Progenitor cell of endocrine pancreas (in vitro differentiated cells): Measurements from ENCODE around the gene MSX2. TPM values are rescaled to one million over a fixed set of nuclear protein-coding genes. Genes with fewer than 3 reads are reported as not detected.
"Not testable (repeated sequence)": the region's sequence is repeated elsewhere in the genome, so short reads cannot be mapped to it uniquely, and the experiment has no call there.

Experiments used
- DNase-seq: peaks from one replicate; pipeline ENCODE4 v3.0.0; 2021; ENCODE audit warnings: low spot score; ENCODE audit not compliant: unreplicated experiment
- H3K27ac Mint-ChIP-seq: 2 replicates; pipeline ENCODE4 v1.8.0; 2021; ENCODE audit warnings: mild to moderate bottlenecking, moderate library complexity, mixed read lengths
- H3K27me3 Mint-ChIP-seq: 2 replicates; pipeline ENCODE4 v1.8.0; 2021; ENCODE audit warnings: mixed read lengths
- H3K36me3 Mint-ChIP-seq: 2 replicates; pipeline ENCODE4 v1.8.0; 2022; ENCODE audit warnings: mixed read lengths; ENCODE audit not compliant: insufficient read depth
- H3K4me1 Mint-ChIP-seq: 2 replicates; pipeline ENCODE4 v1.8.0; 2021; ENCODE audit warnings: low read depth, mixed read lengths
- H3K4me3 Mint-ChIP-seq: 2 replicates; pipeline ENCODE4 v1.8.0; 2021; ENCODE audit warnings: low read depth, mild to moderate bottlenecking, moderate library complexity, mixed read lengths
- H3K9me3 Mint-ChIP-seq: 2 replicates; pipeline ENCODE4 v1.8.0; 2021; ENCODE audit warnings: low read depth, mixed read lengths
- total RNA-seq: library from RNA; stranded (reverse); gene quantifications from 2 replicates; pipeline ENCODE4 v1.2.1, GENCODE V29; 2021
- TF ChIP-seq, protein P1 (sequence below): fragments of 200-600 bp; sonication (generic); IDR thresholded peaks from one replicate; pipeline ENCODE4 v1.5.0; 2021; ENCODE audit warnings: antibody characterized with exemption, mild to moderate bottlenecking; ENCODE audit not compliant: unreplicated experiment

Gene MSX2
- total RNA-seq, 1 donor from 2014 or later: 5.8 TPM

DNA sequence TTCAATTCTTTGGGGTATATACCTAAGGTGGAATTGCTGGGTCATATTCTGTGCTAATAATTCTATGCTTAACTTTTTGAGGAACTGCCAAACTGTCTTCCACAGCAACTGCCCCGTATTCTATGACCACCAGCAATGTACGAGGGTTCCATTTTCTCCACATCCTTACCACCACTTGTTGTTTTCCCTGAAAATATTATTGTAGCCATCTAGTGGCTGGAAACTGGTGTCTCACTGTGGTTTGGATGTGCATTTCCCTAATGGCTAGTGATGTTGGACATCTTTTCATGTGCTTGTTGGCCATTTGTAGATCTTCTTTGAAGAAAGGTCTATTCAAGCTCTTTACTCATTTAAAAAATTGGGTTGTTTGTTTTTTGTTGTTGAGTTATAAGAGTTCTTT, 30.7 kb downstream of the MSX2 start:
- Mint-ChIP-seq H3K4me3 (no peak overlapping the region), H3K27me3 (peaks cover 33% of the 10 kb centered on the region), H3K9me3 (no peaks in the 10 kb centered on the region), H3K27ac (no peak overlapping the region), H3K36me3 (no peaks in the 10 kb centered on the region), H3K4me1 (no peaks in the 10 kb centered on the region)
- TF ChIP-seq, protein P1, sequence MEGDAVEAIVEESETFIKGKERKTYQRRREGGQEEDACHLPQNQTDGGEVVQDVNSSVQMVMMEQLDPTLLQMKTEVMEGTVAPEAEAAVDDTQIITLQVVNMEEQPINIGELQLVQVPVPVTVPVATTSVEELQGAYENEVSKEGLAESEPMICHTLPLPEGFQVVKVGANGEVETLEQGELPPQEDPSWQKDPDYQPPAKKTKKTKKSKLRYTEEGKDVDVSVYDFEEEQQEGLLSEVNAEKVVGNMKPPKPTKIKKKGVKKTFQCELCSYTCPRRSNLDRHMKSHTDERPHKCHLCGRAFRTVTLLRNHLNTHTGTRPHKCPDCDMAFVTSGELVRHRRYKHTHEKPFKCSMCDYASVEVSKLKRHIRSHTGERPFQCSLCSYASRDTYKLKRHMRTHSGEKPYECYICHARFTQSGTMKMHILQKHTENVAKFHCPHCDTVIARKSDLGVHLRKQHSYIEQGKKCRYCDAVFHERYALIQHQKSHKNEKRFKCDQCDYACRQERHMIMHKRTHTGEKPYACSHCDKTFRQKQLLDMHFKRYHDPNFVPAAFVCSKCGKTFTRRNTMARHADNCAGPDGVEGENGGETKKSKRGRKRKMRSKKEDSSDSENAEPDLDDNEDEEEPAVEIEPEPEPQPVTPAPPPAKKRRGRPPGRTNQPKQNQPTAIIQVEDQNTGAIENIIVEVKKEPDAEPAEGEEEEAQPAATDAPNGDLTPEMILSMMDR: peak; percentile 47
- DNase-seq: no peak

DNA sequence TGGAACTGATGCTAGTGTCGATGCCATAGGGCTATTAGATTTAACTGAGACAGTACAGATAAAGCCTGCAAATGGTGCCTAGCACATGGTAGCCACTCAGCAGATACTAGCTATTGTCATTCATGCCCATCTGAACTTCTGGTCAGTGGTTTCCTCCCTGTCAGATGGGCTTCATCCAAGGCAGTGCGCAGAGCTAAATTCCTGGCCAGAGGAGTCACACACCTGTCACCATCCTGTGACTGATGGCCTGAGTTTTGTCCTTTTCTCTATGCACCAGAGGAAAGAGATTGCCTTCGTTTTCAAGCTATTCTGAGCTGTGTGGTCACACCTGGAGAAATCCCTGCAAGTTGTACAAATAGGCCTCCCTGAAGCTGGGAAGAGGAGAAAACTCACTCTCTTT, 34.7 kb downstream of the MSX2 start:
- DNase-seq: no peak
- H3K4me3 Mint-ChIP-seq: no peak overlapping the region
- TF ChIP-seq, protein P1: no peak
- H3K27me3 Mint-ChIP-seq: peaks cover 8% of the 10 kb centered on the region
- H3K27ac Mint-ChIP-seq: no peak overlapping the region
- H3K4me1 Mint-ChIP-seq: no peaks in the 10 kb centered on the region
- no peaks in the 10 kb centered on the region for H3K36me3 Mint-ChIP-seq
- no peaks in the 10 kb centered on the region for H3K9me3 Mint-ChIP-seq

DNA sequence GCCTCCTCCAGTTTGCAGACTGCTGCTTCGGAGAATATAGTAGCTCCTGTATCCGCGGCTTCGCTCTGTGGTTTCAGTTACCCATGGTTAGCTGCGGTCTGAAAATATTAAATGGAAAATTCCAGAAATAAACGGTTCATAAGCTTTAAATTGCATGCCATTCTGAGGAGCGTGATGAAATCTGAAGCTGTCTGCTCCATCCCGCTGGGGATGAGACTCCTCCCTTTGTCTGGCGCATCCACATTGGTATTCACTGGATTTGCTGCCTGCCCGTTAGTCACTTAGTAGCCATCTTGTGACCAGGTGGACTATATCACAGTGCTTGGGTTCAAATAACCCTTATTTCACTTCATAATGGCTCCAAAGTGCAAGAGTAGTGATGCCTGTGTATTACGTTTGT, 36.3 kb downstream of the MSX2 start:
- TF ChIP-seq, protein P1: no peak
- H3K27ac Mint-ChIP-seq: no peak overlapping the region
- H3K4me1 Mint-ChIP-seq: no peaks in the 10 kb centered on the region
- H3K4me3 Mint-ChIP-seq: no peak overlapping the region
- peaks cover 4% of the 10 kb centered on the region for H3K27me3 Mint-ChIP-seq
- H3K36me3 Mint-ChIP-seq: no peaks in the 10 kb centered on the region
- no peak for DNase-seq
- H3K9me3 Mint-ChIP-seq: no peaks in the 10 kb centered on the region

DNA sequence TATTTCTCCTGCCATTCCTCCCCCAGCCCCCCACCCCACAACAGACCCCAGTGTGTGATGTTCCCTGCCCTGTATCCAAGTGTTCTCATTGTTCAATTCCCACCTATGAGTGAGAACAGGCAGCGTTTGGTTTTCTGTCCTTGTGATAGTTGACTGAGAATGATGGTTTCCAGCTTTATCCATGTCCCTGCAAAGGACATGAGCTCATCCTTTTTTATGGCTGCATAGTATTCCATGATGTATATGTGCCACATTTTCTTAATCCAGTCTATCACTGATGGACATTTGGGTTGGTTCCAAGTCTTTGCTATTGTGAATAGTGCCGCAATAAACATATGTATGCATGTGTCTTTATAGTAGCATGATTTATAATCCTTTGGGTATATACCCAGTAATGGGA, 37.0 kb downstream of the MSX2 start:
- not testable (repeated sequence) for H3K36me3 Mint-ChIP-seq, H3K4me1 Mint-ChIP-seq, H3K27me3 Mint-ChIP-seq, H3K4me3 Mint-ChIP-seq, DNase-seq, H3K27ac Mint-ChIP-seq, H3K9me3 Mint-ChIP-seq

DNA sequence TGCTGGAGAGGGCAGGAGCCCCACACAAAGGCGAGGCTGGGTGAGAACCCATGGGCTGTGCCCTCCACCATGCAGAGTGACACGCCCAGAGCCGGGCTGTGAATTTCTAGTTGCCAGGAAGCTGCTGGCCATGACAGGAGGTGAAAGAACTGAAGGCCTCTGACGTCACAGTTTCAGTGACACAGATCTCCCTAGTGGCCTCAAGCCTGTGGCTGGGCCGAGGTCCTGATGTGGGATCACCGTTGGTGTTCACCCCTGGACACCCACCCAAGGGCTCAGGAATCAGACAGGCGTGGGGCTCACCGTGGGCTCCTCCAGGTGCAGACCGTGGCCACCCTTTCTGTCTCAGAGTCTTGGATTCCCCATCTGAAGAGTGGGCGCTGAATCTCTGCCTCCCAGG, 39.9 kb downstream of the MSX2 start:
- peaks cover 10% of the 10 kb centered on the region for H3K27me3 Mint-ChIP-seq
- H3K9me3 Mint-ChIP-seq: no peaks in the 10 kb centered on the region
- H3K4me3 Mint-ChIP-seq: no peak overlapping the region
- H3K27ac Mint-ChIP-seq: no peak overlapping the region
- no peaks in the 10 kb centered on the region for H3K36me3 Mint-ChIP-seq
- TF ChIP-seq, protein P1: no peak
- DNase-seq: no peak
- no peaks in the 10 kb centered on the region for H3K4me1 Mint-ChIP-seq

DNA sequence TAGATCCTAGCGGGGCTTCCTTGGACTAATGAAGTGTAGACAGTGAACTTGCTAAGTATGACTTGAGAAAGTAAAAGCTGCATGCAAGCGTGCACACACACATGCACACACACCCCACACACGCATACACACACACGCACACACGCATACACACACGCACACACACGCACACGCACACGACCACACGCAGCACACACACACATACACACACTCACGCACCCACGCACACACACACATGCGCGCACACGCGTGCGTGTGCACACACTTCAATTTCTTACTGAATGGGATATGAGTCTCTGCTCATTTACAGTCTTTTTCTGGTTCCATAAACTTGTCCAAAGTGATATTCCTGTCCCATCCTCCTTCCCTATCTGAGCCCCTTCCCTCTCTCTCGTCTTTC, 41.2 kb downstream of the MSX2 start:
- H3K4me3 Mint-ChIP-seq: no peak overlapping the region
- H3K9me3 Mint-ChIP-seq: no peaks in the 10 kb centered on the region
- TF ChIP-seq, protein P1: no peak
- H3K27me3 Mint-ChIP-seq: peaks cover 10% of the 10 kb centered on the region
- DNase-seq: no peak
- H3K27ac Mint-ChIP-seq: no peak overlapping the region
- no peaks in the 10 kb centered on the region for H3K36me3 Mint-ChIP-seq
- H3K4me1 Mint-ChIP-seq: no peaks in the 10 kb centered on the region
